Fibroblast of skin of abdomen (primary cell): ENCODE results near the gene PKIG.

Experiments
- DNase-seq: peaks from one replicate; pipeline ENCODE4 v3.0.0-alpha.2; 2013

Gene PKIG

DNA sequence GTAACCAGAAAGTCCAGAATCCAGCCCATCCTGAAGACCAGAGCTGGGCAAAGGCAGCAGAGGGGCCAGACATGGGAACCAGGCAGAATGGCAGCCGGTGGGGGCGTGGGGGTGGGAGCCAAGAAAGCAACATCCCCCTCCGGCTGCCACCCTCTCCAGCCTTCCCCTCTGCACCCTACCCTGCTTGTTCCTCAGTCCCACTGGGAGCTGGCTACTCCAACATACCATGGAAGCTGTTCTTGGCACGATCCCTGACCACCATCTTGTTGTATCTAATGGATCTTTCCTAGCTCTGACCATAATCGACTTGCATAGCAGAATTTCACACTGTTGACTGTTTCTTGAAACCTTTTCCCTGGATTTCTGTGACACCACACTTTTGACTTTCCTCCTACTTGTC, 38.9 kb downstream of the PKIG start:
- DNase-seq, result no peak

DNA sequence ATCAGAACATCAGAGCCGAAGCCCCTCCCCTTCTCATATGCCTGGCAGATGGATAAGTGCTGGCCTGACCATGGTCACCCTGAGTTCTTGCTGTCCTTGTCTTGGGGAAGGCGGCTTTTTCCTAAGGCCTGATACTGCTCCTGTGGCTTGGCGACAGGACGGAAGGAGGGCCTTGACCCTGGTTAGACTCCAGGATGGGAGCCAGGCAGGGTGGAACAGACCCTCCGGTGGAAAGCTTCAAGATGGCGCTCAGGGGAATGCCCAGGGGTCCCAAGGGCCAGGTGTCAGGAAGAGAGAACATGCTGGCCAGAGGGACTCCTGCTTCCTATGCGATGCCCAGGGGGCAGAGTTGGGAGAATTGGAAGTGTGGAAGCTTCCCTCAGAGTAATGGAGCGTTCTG, 39.6 kb downstream of the PKIG start:
- DNase-seq, result no peak

DNA sequence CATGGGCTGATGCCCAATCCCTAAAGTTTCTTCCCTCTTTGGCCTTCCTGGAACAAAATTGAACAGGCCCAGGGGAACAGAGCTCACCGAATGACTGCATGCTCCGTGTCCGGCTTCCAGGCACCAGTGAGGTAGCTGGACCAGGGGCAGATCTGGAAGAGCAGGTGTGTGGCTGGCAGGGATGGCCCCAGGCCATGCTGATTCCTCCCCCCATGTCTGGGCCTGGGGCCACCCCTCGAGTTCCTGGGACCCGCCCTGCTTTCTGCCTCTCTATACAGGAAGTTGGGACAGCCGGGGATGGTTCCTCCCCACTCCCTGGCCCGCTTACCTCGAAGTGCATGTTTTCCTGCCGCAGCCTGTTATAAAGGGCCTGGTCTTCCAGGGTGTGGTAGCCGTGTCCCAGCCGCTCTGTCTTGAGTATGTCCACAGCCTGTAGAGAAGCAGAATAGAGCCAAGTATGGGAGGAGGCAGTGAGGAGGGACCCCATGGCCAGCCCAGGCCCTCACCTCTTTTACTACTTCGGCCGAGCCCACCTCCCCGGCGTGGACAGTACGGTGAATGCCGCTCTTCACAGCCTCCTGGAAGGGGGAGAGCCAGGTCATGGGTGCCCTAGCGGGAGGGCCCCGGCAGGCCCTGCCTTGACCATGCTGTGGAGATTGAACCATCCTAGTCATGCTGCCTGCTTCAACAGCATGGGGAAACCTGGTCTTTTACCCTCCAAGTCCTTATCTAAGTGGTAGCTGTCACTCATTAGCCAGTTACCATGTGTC, 40.3 kb downstream of the PKIG start:
- no peak for DNase-seq

DNA sequence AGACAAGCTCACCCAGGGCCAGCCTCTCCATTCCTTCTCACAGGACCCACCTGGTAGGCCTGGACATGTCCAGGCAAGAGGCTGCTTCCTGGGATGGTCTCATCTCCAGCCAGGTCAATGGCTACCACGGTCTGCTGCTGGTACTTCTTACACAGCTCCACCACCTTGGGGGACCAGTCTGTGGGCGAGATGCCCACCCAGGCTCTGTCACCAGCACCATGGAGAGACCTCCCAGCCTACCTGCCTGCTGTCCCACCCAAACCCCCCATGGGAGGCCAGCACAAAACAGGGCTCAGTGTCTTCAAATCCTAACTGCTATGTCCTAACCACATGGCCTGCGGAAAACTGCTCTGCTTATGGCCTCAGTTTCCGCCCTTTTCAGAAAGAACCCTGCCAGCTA, 41.8 kb downstream of the PKIG start:
- no peak for DNase-seq

DNA sequence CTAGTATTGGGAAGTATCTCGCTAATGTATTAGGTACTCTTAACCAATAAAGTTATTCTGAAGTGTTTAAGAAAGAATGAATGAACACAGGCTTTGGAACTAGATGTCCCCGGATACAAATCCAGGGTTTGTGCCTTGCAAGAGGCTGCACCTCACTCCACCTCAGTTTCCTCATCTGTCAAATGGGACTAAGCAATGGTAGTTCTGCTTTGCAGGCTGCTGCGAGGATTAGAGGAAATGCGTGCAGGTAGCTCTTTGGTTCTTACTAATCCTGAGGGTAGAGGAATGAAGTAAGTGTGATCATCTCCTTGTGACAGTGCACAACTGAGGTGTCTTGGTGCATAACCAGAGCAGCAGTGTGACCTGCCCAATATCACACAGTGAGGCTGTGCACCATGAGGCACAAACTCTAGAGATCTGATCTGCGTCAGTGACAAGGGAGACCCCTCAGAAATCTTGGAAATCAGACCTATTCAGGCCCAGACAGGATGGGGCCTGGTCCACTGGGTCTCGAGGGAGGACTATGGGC, 42.4 kb downstream of the PKIG start:
- DNase-seq, result no peak

DNA sequence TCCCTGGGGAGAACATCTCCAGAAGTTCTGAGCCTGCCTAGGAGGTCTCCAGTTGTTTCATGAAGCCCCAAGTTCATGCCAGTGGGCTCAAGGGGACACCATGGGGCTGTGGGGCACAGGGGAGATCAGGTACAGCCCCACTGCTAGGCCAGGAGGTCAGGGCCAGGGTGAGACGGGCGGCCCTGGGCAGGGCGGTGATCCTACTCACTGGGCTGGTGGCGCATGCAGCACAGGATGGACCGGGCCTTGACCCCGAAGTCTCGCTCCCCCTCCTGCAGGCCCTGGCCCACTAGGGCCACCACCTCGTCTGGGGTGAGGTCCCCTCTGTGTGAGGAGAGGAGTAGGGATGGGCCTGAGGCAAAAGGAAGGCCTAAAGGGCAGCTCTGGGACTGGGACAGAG, 43.0 kb downstream of the PKIG start:
- no peak for DNase-seq

DNA sequence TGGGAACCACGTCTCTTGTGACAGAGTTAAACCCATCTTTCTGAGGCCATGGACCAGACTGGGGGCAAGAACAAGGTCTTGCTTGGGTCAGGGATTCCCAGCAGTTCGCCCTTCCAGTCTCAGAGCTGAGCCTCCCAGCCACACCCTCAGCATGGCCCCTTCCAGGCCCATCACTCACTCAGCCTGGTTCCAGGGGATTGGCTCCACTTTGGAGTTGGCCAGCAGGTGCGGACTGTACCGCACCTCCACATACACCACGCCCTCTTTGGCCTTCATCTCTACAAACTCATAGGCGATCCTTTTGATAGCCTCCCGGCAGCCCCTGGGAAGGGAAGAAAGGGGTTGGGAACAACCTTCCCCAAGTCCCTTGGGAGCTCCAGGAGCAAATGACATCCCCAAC, 43.9 kb downstream of the PKIG start:
- no peak for DNase-seq

DNA sequence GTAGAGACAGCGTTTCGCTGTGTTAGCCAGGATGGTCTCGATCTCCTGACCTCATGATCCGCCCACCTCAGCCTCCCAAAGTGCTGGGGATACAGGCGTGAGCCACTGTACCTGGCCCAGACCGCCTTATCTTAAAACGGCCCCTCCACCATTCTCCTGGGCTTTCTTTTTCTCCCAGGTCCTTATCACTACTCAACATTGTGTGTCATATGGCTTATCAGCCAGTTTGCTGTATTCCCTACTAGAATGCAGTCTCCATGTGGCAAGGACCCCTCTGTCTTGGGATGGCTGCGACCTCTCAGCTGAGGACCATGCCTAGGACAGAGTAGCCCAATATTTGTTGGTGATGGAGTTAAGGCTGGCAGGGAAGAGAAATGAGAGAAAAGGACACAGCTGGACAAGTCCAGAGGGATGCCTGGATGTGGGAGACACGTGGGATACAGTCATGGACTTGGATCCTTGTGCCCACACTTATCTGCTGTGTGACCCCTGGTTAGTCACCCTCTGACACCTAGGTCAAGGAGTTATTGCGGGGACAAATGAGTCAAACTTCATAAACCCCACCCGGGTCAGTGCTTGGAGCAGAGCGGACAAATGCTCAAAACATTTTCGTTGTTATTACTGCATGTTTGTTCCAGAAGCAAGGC, 45.1 kb downstream of the PKIG start:
- no peak for DNase-seq

DNA sequence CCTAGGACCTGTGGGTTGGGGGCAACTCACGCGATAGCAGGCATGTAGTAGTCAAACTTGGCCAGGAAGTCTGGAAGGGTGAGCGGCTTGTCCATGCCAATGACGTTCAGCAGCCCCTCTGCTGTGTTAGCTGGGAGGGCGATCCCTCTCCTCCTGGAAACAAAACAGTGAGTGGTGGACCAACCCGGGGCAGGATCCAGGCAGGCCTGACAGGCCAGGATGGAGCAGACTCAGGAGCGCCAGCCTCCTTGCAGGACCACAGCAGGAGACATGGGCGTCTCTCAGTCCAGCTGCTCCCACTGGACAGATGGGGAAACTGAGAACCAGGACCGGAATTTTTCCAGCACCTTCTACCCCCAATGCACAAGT, 46.6 kb downstream of the PKIG start:
- DNase-seq, result no peak

DNA sequence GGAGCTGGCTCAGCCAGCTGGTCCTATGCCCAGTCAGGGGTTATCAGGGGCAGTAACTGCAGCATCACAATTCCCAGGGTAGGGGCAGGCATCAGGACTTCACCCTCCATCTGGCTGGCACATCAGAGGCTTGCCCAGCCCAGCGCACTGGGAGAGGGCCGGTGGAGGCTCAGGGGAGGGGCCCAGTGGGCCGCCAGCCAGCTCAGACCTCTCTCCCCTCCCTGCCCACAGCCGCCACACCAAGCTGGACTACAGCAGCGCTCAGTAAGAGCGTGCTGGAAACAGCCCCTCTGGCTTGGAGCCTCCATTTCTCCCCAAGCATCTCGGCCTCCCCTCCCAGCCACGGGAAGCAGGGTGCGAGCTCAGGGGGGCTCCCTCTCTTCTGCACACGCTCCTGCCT, 47.2 kb downstream of the PKIG start:
- DNase-seq, result no peak

DNA sequence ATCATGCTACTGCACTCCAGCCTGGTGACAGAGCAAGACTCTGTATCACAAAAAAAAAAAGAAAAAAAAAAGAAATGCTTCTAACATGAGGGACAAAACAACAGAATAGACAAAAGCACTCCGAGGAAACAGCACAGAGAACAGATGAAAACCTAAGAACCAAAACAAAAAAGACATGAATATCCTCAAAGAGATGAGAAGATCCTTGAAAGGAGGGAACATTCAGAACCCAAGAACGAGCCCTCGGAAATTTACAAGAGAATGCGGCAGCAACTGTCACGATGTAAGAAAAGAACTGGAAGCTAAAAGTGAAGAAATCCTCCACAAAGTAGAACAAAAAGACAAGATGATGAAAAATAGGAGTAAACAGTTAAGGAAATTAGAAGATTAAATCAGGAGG, 47.9 kb downstream of the PKIG start:
- no peak for DNase-seq

DNA sequence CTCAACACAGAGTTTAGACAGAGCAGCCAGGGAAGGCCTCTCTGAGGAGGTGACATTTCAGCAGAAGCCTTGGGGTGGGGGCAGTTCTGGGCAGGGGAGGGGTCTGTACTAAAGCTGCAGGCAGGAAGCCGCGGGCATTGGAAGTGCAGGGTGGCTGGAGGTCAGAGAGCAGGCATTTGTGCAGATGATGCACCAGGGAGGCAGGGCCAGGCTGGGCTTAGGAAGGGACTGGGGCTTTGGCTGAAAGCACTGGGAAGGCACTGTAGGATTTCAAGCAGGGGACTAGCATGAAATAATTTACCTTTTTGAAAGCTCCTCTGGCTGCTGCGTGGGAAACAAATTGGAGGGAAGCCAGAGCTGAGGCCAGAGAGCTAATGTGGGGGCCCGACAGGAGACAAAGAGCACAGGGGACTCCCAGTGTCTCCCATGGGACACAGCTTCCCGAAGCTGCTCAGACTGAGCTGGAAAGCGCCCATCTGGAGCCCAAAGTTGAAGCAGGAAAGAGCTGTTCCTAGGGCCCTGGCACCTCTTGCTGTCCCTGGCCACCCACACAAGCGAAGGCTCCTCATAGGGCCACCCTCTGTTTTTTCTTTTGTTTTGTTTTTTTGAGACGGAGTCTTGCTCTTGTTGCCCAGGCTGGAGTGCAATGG, 49.8 kb downstream of the PKIG start:
- DNase-seq, result no peak

DNA sequence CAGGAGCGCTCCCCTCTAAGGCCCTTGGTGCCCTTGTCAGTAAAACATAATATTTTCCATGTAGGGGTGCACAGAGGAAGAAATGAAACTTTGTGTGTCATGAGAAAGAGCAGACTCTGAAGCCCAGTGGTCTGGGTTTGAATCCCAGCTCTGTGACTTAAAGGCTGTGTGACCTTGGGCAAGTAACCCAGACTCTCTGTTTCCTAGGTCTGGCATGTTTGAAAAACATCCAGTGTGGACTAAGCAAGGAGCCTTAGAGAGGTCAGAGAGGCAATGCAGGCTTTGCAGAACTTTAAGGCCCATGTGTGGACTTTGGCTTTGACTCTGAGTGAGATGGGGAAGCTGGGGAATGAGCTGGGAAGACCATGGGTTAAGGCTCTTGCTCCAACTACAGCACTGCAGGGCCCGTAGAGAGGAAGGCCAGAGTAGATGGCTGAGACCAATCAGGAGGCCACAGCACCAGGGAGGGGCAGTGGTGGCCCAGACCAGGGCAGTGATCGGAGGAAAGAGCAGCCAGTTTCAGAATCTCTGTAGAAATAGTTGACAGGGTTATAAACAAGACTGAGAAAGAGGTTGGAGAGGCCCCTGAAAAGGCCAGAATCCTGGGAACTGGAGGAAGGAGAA, 50.9 kb downstream of the PKIG start:
- DNase-seq, result no peak

DNA sequence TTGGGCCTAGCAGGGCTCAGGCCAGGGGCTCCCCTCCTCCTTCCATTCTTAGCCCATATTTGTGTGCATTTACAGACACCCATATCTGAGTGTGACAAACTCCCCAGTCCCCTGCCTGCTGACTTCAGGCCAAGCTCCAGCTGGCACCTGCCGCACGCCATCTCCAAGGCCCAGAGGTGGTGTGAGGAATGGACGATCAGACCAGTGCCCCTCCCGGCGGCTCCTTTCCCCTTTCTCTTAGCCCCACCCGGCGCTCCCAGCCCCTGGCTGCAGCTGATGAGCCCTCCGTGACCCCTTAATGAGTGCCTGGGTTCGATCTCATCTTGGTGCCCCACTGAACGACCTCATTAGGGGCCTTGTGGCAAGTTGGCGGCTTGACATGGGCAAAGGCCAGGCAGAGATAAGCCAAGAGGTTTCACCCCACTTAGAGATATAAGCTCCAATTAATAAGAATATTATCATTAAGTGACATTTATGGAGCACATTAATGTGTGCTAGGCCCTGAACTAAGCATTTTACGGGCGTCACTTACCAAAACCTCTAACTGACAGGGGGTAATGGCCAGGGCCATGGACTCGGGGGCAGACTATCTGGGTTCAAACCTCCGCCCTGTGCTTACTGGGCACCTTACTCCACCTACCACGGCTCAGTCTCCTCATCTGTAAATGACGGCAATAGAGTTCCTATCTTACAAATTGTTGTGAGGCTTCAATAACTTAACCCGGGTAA, 51.7 kb downstream of the PKIG start:
- no peak for DNase-seq

DNA sequence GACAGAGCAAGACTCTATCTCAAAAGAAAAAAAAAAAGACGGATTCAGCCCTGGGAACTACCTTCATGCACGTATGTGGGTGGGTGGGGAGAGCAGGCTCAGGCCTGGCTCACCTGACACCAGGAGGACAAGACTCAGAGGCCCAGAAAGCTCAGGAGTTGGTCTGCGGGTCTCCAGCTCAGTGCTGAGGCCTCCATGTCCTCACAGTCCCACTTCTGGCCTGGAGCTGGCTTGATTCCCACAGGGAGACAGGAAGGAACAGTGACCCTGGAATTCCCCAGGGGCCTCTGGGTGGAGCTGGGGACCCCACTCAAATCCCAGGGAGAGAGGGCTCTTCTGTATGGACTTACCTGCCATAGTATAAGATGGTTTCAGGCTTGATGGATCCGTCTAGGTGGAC, 53.5 kb downstream of the PKIG start:
- DNase-seq, result no peak

DNA sequence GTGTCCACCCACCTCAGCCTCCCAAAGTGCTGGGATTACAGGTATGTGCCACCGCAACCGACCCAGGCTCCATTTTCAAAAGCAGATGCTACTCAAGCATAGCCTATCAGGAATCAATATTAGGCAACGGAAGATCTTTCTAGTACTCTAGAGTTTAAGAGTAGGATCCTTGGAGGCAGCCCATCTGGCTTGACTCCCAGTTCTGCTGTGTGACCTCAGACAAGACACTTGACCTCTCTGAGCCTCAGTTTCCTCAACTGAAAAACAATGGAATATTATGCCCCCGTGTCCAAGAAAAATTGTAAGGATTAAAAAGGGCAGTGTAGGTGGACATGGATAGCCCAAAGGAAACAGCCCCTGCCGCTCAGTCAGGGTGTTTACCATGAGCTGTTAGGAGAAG, 54.7 kb downstream of the PKIG start:
- no peak for DNase-seq

DNA sequence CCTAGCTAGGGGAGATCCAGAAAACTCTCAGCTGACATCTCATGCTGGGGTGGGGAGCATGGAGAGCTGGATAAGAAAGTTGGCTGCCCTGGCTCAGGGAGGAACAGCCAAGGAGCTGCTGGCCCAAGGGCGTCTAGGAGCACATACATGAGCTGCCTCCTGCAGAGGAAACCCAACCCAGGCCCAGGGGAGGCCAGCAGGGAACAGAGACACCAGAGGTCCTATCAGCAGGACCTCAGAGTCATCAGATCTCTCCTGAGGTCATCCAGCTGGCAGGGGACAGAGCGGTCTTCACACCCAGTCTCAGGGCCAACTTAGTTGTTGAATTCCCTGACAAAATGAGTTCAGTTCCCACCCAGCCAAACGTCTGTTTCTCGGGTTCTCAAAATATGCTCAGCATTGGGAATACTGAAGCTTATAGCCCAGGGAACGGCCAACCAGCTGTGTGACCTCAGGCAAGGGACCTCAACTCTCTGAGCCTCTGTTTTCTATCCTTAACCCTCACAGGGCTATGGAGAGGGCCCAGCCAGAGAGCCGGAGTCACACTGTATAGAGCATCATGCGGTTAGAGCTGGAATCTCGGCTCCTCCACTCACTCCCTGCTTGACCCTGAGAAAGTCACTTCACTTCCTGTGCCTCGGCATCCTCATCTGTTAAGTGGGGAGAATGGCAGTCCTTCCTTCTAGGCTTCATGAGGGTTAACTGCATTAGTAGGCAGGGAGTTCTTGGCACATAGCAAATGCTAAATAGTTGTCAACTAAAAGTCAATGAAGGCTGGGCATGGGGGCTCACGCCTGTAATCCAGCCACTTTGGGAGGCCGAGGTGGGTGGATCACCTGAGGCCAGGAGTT, 55.4 kb downstream of the PKIG start:
- DNase-seq, result no peak

DNA sequence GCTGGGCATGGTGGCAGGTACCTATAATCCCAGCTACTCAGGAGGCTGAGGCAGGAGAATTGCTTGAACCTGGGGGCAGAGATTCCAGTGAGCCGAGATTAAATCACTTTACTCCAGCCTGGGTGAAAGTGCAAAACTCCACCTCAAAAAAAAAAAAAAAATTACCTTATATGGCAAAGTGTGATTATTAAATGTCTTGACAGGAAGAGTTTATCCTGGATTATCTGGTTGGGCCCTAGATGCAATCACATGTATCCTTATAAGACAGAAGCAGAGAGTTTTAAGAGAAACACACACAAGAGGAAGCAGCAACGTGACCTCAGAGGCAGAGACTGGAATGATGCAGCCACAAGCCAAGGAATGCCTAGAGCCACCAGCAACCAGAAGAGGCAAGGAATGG, 58.1 kb downstream of the PKIG start:
- no peak for DNase-seq

DNA sequence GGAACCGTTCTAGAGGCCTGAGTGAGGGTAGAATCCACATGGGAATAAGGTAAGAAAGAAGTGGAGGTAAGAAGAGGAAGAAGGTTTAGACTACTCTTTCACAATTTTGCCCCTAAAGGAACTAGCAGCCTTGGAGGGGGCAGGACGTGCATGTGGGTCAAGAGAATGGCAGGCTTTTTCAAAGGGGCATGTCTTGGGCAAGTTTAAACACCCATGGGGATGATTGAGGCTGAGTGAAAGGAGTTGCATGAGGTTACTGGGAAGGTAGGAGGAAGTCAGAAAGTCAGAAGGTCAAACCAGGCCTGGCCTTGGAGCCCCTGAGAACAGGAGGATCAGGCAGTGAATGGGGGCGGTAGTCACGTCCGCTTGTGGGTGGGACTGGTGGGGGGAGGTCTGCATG, 58.9 kb downstream of the PKIG start:
- DNase-seq, result no peak

DNA sequence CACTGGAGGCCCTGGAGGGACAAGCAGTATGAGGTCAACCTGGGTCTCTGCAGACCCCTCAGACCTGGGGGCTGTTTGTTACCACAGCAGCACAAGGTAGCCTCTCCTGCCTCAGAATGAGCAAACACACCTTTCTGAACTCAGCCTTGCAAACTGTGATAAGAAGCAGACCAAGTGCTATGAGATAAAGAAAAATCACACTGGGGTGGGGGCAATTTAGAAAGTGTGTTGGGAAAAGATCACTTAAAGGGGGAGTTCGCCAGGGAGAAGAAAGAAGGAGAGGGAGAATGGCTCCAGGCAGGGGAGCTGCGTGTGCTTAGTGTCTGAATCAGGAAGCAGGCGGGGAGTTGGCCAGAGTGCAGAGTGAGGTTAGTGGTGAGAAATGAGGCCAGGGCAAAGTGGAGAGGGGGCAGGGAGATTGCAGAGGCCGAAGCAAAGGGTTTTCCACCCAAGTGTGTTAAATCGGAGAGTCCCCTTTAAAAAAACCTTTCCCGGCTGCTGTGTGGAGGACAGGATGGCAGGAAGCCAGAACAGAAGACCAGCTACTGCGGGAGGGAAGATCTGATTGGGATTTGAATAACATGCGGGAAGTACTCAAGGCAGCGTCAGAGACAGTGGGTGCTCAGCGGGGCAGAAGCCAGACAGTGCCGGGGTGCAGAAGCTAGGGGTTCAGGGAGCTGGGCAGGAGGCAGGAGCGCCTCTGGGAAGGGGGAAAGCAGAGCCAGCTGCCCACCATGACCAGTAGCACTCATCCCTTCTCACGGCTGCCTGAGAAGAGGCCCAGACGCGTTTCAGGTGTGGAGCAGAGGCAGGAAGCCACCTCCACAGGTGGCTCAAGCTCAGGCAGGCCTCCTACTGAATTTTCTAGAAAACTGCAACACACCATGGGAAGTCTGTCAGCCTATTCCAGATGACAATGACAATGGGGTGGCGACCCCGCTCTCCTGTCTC, 60.1 kb downstream of the PKIG start:
- peak; percentile 90 for DNase-seq

DNA sequence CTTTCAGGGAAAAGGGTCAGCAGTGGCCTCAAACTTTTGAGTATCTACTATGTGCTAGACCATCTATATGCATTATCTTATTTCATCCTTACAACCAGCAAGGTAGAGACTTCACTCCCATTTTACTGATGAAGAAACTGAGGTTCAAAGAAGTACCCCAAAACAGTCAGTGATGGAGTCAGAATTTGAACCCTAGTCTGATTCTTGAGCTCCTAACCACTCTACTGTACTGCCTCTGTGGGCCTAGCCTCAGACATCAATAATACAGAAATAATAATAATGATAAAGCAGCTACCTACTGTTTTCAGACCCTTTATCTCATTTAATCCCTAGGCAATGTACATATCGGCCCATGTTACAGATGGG, 60.8 kb downstream of the PKIG start:
- DNase-seq, result no peak
